HS-27A (cell line): ENCODE data around the gene PEX5L.
"Not testable (repeated sequence)": the region's sequence is repeated elsewhere in the genome, so short reads cannot be mapped to it uniquely, and the experiment has no call there.

Source experiments
- DNase-seq: peaks from one replicate; pipeline ENCODE4 v3.0.0-alpha.2; 2012; ENCODE audit warnings: low read depth, missing footprints

The PEX5L gene

GRCh38 chr3:179833294-179833693 lies 203.4 kb downstream of the PEX5L start:
- no peak for DNase-seq

GRCh38 chr3:179832333-179832854 lies 204.3 kb downstream of the PEX5L start:
- no peak for DNase-seq

GRCh38 chr3:179829401-179829800 lies 207.3 kb downstream of the PEX5L start:
- DNase-seq = no peak

GRCh38 chr3:179828738-179829137 lies 208.0 kb downstream of the PEX5L start:
- no peak for DNase-seq

GRCh38 chr3:179826247-179826637 lies 210.5 kb downstream of the PEX5L start:
- DNase-seq = no peak

- DNase-seq = no peak
Observed at GRCh38 chr3:179825527-179826246, 211.1 kb downstream of the PEX5L start.

GRCh38 chr3:179822296-179822695 lies 214.4 kb downstream of the PEX5L start:
- no peak for DNase-seq

- DNase-seq = no peak
Observed at GRCh38 chr3:179819379-179819778, 217.4 kb downstream of the PEX5L start.

GRCh38 chr3:179812096-179812382 lies 224.7 kb downstream of the PEX5L start:
- no peak for DNase-seq

- DNase-seq = peak; percentile 36
Observed at GRCh38 chr3:179811321-179812095, 225.2 kb downstream of the PEX5L start.

GRCh38 chr3:179809639-179810038 lies 227.1 kb downstream of the PEX5L start:
- no peak for DNase-seq

GRCh38 chr3:179807588-179807987 lies 229.1 kb downstream of the PEX5L start:
- DNase-seq = no peak

- no peak for DNase-seq
Observed at GRCh38 chr3:179806177-179806576, 230.6 kb downstream of the PEX5L start.

GRCh38 chr3:179801856-179802255 lies 234.9 kb downstream of the PEX5L start:
- no peak for DNase-seq

- DNase-seq = no peak
Observed at GRCh38 chr3:179801263-179801662, 235.5 kb downstream of the PEX5L start.

- no peak for DNase-seq
Observed at GRCh38 chr3:179797192-179797591, 239.5 kb downstream of the PEX5L start.

GRCh38 chr3:179796421-179796820 lies 240.3 kb downstream of the PEX5L start:
- DNase-seq = no peak

- no peak for DNase-seq
Observed at GRCh38 chr3:179794355-179794754, 242.4 kb downstream of the PEX5L start.

GRCh38 chr3:179791793-179792192 lies 244.9 kb downstream of the PEX5L start:
- no peak for DNase-seq

GRCh38 chr3:179788996-179789395 lies 247.7 kb downstream of the PEX5L start:
- no peak for DNase-seq

GRCh38 chr3:179782841-179783240 lies 253.9 kb downstream of the PEX5L start:
- not testable (repeated sequence) for DNase-seq

- no peak for DNase-seq
Observed at GRCh38 chr3:179775416-179776122, 261.2 kb downstream of the PEX5L start.

GRCh38 chr3:179772297-179772696 lies 264.4 kb downstream of the PEX5L start:
- no peak for DNase-seq
